ENCODE data around the gene COX17. TPM values are rescaled to one million over a fixed set of nuclear protein-coding genes. Genes with fewer than 3 reads are reported as not detected.

The COX17 gene
- polyA plus RNA-seq, 1 of the 3 experiments (the other 2 are of a cell fraction): 21.5 TPM

GRCh38 chr3:119664370-119664769, 12.8 kb downstream of the COX17 start:
- Histone ChIP-seq H3K9me2 (no peaks in the 10 kb centered on the region), H3K9ac (peak overlapping the region; percentile 57), H3K9me3 (no peaks in the 10 kb centered on the region), H3K4me2 (peak overlapping the region; percentile 68), H3F3A (replicated peaks; ENCODE audit: insufficient read depth) (peaks cover 30% of the 10 kb centered on the region), H2AFZ (ENCODE audit: low read depth) (peak overlapping the region; percentile 61), H3K27ac (ENCODE audit: low read depth in 2 of 2, low read length in 1 of 2) (peak overlapping the region; percentile 93 to 98), H4K20me1 (ENCODE audit: insufficient read depth) (no peaks in the 10 kb centered on the region), H3K36me3 (replicated peaks in 1 of 2; ENCODE audit: control insufficient read depth in 1 of 2, insufficient read depth in 2 of 2, low read length in 1 of 2) (no peaks in the 10 kb centered on the region), H3K27me3 (ENCODE audit: insufficient read depth) (no peaks in the 10 kb centered on the region), H3K79me2 (ENCODE audit: insufficient read depth) (no peaks in the 10 kb centered on the region), H3K4me3 (ENCODE audit: low read depth in 2 of 2, low read length in 1 of 2) (no peak overlapping the region), H3K4me1 (ENCODE audit: control insufficient read depth in 1 of 2, insufficient read depth in 2 of 2, low read depth in 1 of 2, low read length in 1 of 2) (peaks cover 40 to 45% of the 10 kb centered on the region in 2 experiments)
- 54% methylated on average over 4 of the region's 4 CpGs for WGBS (ENCODE audit: low lambda C conversion rate)
- ChIA-PET POLR2A (interaction anchor here (2.5 kb wide), 1 partner anchor 165 kb away, joined by 21 read pairs; the partner anchor contains the start of gene TIMMDC1), CTCF (interaction anchor here (1.4 kb wide), 1 partner anchor 14 kb away, joined by 3 read pairs; no protein-coding TSS in a partner anchor)
- DNase-seq: no peak
- no peak for TF ChIP-seq PBX3 (IDR thresholded peaks at IDR 0.05)
- TF ChIP-seq CHD2 (IDR thresholded peaks at IDR 0.05; ENCODE audit: low read length, partially characterized antibody): no peak
- TF ChIP-seq SIN3A (IDR thresholded peaks at IDR 0.05; ENCODE audit: borderline replicate concordance, low read depth, low read length): no peak
- no peak for TF ChIP-seq GABPA (IDR thresholded peaks at IDR 0.05; ENCODE audit: low read depth)
- TF ChIP-seq IRF3 (IDR thresholded peaks at IDR 0.05; ENCODE audit: low read depth, low read length): no peak
- TF ChIP-seq MEF2A (IDR thresholded peaks at IDR 0.05; ENCODE audit: borderline replicate concordance, low read depth): no peak
- no peak for TF ChIP-seq MXI1 (IDR thresholded peaks at IDR 0.05; ENCODE audit: low read depth, low read length)
- no peak for TF ChIP-seq FOXJ3 (CRISPR knock-in tag; IDR thresholded peaks at IDR 0.05)
- TF ChIP-seq MAX (IDR thresholded peaks at IDR 0.05; ENCODE audit: low read depth): no peak
- no peak for TF ChIP-seq TAF1 (IDR thresholded peaks at IDR 0.05; ENCODE audit: borderline replicate concordance, low read depth, low read length)
- TF ChIP-seq USF1 (IDR thresholded peaks at IDR 0.05; ENCODE audit: borderline replicate concordance, low read depth): no peak
- no peak for TF ChIP-seq RFX5 (IDR thresholded peaks at IDR 0.05; ENCODE audit: low read length)
- TF ChIP-seq RAD21 (IDR thresholded peaks at IDR 0.05; ENCODE audit: low read length): no peak
- no peak for TF ChIP-seq NFIC (IDR thresholded peaks at IDR 0.05; ENCODE audit: borderline replicate concordance)
- TF ChIP-seq POLR2AphosphoS5 (IDR thresholded peaks at IDR 0.05; ENCODE audit: low read depth, low read length): no peak
